Lung (tissue), 12 donors: Measurements from ENCODE around the gene PRPF6. TPM values are rescaled to one million over a fixed set of nuclear protein-coding genes. Genes with fewer than 3 reads are reported as not detected.

ENCODE experiments used
- ATAC-seq: fragments of 200-7000 bp; cut with Tn5 transposase; one replicate; pipeline ENCODE4 v1.9.1; 2020; ENCODE audit warnings: moderate number of reproducible peaks; ENCODE audit not compliant: insufficient read depth, low FRiP score
- DNase-seq, 3 donors: peaks; one replicate each; pipeline ENCODE4 v3.0.0-alpha.2; 2013 to 2017
- H3K27ac ChIP-seq, 2 donors: one replicate each; pipeline ENCODE4 v1.5.1; 2013; ENCODE audit warnings: mild to moderate bottlenecking in 2 of 2, moderate library complexity in 2 of 2, control low read depth in 1 of 2, inconsistent platforms in 1 of 2, low read depth in 1 of 2, low read length in 1 of 2
- H3K27me3 ChIP-seq, 3 donors: one replicate each; pipeline ENCODE4 v1.5.1; 2013; ENCODE audit warnings: low read length in 2 of 3; ENCODE audit not compliant: control insufficient read depth in 3 of 3, insufficient read depth in 3 of 3
- H3K36me3 ChIP-seq, 4 donors: one replicate each; pipeline ENCODE4 v1.5.1; 2013; ENCODE audit warnings: low read length in 4 of 4, mild to moderate bottlenecking in 1 of 4, moderate library complexity in 1 of 4; ENCODE audit not compliant: control insufficient read depth in 4 of 4, insufficient read depth in 4 of 4
- H3K4me1 ChIP-seq, 5 donors: one replicate each; pipeline ENCODE4 v1.5.1; 2013; ENCODE audit warnings: low read length in 5 of 5, mild to moderate bottlenecking in 2 of 5, moderate library complexity in 1 of 5; ENCODE audit not compliant: control insufficient read depth in 5 of 5, insufficient read depth in 5 of 5
- H3K4me3 ChIP-seq: one replicate; pipeline ENCODE4 v1.5.1; 2013; ENCODE audit warnings: mild to moderate bottlenecking, control low read depth, moderate library complexity
- H3K9ac ChIP-seq, 2 donors: one replicate each; pipeline ENCODE4 v1.5.1; 2013; ENCODE audit warnings: low read length in 2 of 2, control low read depth in 1 of 2; ENCODE audit not compliant: insufficient read depth in 1 of 2
- H3K9me3 ChIP-seq, 4 donors: one replicate each; pipeline ENCODE4 v1.5.1; 2013; ENCODE audit warnings: low read length in 3 of 4, mild to moderate bottlenecking in 1 of 4, moderate library complexity in 1 of 4; ENCODE audit not compliant: control insufficient read depth in 4 of 4, insufficient read depth in 3 of 4
- WGBS, 2 donors: extraction: QIAGEN DNeasy Blood & Tissue Kit; methylation state at CpG; one replicate each; pipeline ENCODE4 v1.1.7; 2013; 5-methylcytosine and 5-hydroxymethylcytosine counted together
- polyA plus RNA-seq, 2 donors: library from polyadenylated mRNA; stranded (reverse); fragments of 200-250 nt; gene quantifications; one replicate each; pipeline ENCODE4 v1.2.1, GENCODE V29; 2013
- total RNA-seq, 2 donors: library from RNA; depleted of rRNA in 1 of 2; stranded (reverse); fragments of >200 nt in 1 of 2; gene quantifications; one replicate each; pipeline ENCODE4 v1.2.1, GENCODE V29; 2014 to 2021
- TF ChIP-seq, protein P1 (sequence below): IDR thresholded peaks from 2 replicates; pipeline ENCODE4 v1.5.1; 2012; ENCODE audit warnings: mild to moderate bottlenecking; ENCODE audit errors: control extremely low read depth, extremely low read depth
- donor health status: control.
- donor health status: control.
- donor health status: Bipolar disorder and iron deficiency.
- donor health status: healthy.
- donor health status: DM: yes; HTN: yes; CAD: no.

PRPF6 gene
- total and polyA plus RNA-seq, 4 donors: 43.6 to 65.0 (median 54.2) TPM

DNA sequence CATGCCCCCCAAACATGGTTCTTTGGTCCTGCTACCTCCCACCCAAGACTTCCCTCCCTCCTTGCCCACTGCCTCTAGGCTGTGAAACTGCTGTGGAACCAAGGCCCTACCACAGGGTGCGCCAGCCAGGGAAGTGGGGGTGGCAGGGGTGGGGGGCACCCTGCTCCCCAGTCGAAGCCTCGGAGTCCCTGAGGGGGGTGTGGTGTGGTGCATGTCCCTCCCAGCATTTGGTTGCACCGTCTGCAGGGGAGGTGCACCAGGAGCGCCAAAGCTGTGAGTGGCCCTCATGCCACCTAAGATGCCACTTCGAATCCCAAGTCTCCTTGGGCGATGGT, 96.6 kb downstream of the PRPF6 start:
- no peak overlapping the region for H3K9ac ChIP-seq
- 26 to 55% methylated on average over 6 to 7 of the region's 7 CpGs for WGBS, 2 donors
- peaks cover 0 to 31% (median 2%) of the 10 kb centered on the region in 4 donors for H3K36me3 ChIP-seq
- no peak overlapping the region for H3K4me3 ChIP-seq
- H3K4me1 ChIP-seq: peaks cover 0 to 33% (median 14%) of the 10 kb centered on the region in 5 donors
- DNase-seq: no peak
- no peaks in the 10 kb centered on the region for H3K9me3 ChIP-seq
- TF ChIP-seq, protein P1, sequence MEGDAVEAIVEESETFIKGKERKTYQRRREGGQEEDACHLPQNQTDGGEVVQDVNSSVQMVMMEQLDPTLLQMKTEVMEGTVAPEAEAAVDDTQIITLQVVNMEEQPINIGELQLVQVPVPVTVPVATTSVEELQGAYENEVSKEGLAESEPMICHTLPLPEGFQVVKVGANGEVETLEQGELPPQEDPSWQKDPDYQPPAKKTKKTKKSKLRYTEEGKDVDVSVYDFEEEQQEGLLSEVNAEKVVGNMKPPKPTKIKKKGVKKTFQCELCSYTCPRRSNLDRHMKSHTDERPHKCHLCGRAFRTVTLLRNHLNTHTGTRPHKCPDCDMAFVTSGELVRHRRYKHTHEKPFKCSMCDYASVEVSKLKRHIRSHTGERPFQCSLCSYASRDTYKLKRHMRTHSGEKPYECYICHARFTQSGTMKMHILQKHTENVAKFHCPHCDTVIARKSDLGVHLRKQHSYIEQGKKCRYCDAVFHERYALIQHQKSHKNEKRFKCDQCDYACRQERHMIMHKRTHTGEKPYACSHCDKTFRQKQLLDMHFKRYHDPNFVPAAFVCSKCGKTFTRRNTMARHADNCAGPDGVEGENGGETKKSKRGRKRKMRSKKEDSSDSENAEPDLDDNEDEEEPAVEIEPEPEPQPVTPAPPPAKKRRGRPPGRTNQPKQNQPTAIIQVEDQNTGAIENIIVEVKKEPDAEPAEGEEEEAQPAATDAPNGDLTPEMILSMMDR: no peak
- H3K27ac ChIP-seq: no peak overlapping the region
- ATAC-seq: no peak
- peaks cover 0 to 4% (median 0%) of the 10 kb centered on the region in 3 donors for H3K27me3 ChIP-seq

GRCh38 chr20:64077876-64078551, 97.1 kb downstream of the PRPF6 start:
- TF ChIP-seq, protein P1: no peak
- peaks cover 0 to 8% (median 0%) of the 10 kb centered on the region in 3 donors for H3K27me3 ChIP-seq
- H3K27ac ChIP-seq: peak overlapping the region in 1 of 2 donors; percentile 59
- WGBS, 2 donors: 22 to 45% methylated on average over 15 of the region's 15 CpGs
- H3K9me3 ChIP-seq: no peaks in the 10 kb centered on the region
- peaks cover 0 to 36% (median 15%) of the 10 kb centered on the region in 5 donors for H3K4me1 ChIP-seq
- no peak overlapping the region for H3K9ac ChIP-seq
- peak overlapping the region; percentile 66 for H3K4me3 ChIP-seq
- DNase-seq (no peak), ATAC-seq (no peak)
- H3K36me3 ChIP-seq: peaks cover 0 to 27% (median 0%) of the 10 kb centered on the region in 4 donors

DNA sequence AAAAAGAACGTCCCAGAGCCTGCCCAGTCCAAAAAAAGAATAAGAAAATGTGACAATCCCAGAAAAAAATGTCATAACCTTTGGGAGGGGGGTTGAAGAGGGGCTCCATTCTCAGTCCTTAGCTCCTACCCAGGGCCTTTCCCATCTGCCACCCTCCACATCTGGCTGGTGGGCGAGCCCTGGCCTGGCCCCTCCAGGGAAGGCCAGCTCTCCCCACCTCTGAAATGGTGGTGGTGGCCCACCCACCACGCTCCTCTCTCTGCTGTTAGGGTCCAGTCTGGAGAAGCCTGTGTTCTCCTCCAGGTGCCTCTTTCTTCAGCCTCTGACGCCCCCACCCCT, 98.0 kb downstream of the PRPF6 start:
- Histone ChIP-seq H3K36me3 (peaks cover 0 to 19% (median 0%) of the 10 kb centered on the region in 4 donors), H3K4me1 (peaks cover 0 to 43% (median 18%) of the 10 kb centered on the region in 5 donors), H3K27me3 (peaks cover 0 to 11% (median 0%) of the 10 kb centered on the region in 3 donors), H3K4me3 (peak overlapping the region; percentile 66), H3K27ac (peak overlapping the region; percentile 22 to 59), H3K9me3 (no peaks in the 10 kb centered on the region), H3K9ac (peak overlapping the region in 1 of 2 donors; percentile 63)
- ATAC-seq: no peak
- TF ChIP-seq, protein P1: no peak
- 3 to 12% methylated on average over 4 of the region's 4 CpGs for WGBS, 2 donors
- DNase-seq: no peak
